LNCaP clone FGC (cell line): ENCODE results near the gene P2RY10.
"Not testable (repeated sequence)": the region's sequence is repeated elsewhere in the genome, so short reads cannot be mapped to it uniquely, and the experiment has no call there.

Source experiments
- DNase-seq: peaks from one replicate; pipeline ENCODE4 v3.0.0-alpha.2; 2011; ENCODE audit warnings: low read depth
- H3K4me3 ChIP-seq: 2 replicates; pipeline ENCODE4 v1.5.1; 2011; ENCODE audit warnings: mild to moderate bottlenecking, low read depth, low read length, control low read depth
- TF ChIP-seq, protein P1 (sequence below): IDR thresholded peaks from 2 replicates; pipeline ENCODE4 v1.5.1; 2012; ENCODE audit warnings: mild to moderate bottlenecking; ENCODE audit not compliant: control insufficient read depth, insufficient read depth; ENCODE audit errors: extremely low read depth

The P2RY10 gene

DNA sequence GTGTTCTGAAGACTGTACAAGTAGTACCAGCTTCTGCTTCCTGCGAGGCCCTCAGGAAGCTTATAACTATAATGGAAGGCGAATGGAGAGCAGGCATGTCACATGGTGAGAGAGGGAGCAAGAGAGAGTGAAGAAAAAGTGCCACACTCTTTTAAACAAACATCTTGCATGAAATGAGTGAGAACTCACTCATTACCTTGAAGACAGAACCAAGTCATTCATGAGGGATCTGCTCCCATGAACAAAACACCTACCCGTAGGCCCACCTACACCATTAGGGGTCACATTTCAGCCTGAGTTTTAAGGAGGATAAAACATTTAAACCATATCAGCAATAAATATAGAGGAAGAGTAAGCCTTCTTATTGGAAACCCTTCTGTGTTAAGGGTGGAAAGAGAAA is 19.4 kb downstream of the P2RY10 start:
- TF ChIP-seq, protein P1, sequence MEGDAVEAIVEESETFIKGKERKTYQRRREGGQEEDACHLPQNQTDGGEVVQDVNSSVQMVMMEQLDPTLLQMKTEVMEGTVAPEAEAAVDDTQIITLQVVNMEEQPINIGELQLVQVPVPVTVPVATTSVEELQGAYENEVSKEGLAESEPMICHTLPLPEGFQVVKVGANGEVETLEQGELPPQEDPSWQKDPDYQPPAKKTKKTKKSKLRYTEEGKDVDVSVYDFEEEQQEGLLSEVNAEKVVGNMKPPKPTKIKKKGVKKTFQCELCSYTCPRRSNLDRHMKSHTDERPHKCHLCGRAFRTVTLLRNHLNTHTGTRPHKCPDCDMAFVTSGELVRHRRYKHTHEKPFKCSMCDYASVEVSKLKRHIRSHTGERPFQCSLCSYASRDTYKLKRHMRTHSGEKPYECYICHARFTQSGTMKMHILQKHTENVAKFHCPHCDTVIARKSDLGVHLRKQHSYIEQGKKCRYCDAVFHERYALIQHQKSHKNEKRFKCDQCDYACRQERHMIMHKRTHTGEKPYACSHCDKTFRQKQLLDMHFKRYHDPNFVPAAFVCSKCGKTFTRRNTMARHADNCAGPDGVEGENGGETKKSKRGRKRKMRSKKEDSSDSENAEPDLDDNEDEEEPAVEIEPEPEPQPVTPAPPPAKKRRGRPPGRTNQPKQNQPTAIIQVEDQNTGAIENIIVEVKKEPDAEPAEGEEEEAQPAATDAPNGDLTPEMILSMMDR, result no peak
- DNase-seq, result no peak
- H3K4me3 ChIP-seq, result no peak overlapping the region

DNA sequence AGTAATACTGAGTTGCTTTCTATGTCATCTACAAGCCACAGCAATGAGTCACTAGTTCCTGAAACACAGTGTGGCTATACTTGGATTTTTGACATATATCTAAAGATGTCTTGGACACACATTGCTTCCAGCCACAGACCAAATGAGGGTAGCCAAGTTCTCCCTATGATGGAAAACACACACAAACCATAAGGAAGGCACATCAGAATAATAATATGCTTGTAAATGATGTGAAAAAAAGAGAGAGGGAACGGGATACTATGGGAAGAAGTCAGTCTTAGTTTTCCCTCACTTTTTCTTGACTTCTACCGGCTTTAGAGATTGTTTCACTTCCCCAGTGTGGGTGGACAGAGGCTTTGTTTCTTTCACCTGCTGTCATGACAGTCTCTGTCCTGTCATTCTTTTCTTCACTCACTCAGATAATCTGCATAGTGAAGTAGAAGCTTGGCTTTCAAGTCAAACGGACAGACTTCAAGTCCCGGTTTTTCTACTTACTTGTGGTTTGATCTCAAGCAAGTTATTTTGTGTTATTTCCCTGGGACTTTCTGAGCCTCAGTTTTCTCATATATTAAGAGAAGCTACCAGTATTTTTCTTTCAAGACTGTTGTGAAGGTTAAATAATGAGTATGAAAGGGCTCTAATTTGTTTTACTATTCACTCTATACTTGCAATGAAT is 34.7 kb downstream of the P2RY10 start:
- TF ChIP-seq, protein P1, result no peak
- DNase-seq, result no peak
- H3K4me3 ChIP-seq, result no peak overlapping the region

DNA sequence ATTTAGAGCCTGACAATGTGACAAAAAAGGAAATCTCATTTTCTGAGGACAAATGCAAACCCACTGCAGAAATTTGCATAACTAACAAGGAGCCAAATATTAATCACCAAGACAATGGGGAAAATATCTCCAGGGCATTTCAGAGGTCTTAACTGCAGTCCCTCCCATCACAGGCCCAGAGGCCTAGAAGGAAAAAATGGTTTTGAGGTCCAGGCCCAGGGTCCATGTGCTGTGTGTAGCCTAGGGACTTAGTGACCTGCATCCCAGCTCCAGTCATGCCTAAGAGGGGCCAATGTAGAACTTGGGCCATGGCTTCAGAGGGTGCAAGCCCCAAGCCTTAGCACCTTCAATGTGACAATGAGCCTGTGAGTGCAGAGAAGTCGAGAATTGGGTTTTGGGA is 44.2 kb downstream of the P2RY10 start:
- H3K4me3 ChIP-seq, result no peak overlapping the region
- no peak for DNase-seq
- TF ChIP-seq, protein P1, result no peak

DNA sequence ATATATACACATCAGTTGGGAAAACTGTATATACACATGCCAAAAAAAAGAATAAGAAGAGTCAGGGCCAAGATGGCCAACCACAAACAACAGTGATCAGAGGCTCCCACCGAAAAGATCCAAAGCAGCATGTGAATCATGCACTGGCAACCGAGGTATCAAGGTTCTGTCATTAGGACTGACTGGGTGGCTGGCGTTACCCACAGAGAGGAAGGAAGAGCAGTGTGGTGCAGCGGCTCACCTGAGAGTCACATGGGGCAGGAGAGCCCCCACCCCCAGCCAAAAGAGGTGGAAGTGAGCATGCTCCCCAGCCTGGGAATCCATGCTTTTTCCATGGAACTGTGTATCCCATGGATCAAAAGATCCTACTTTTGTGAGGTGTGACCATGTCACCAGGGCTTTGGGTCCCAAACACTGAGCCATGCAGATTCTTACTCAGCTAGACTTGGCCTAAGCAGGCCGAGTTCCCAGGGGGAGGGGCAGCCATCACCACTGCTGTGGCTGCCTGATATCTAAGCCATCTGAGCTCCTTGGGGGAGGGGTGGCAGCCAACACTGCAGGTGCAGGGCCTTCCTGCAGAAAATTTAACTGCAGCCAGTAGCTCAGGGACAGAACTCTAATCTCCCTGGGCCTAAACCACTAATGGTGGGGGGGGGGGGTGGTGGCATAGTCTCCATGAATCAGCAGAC is 52.8 kb downstream of the P2RY10 start:
- TF ChIP-seq, protein P1, result no peak
- no peak overlapping the region for H3K4me3 ChIP-seq
- no peak for DNase-seq

DNA sequence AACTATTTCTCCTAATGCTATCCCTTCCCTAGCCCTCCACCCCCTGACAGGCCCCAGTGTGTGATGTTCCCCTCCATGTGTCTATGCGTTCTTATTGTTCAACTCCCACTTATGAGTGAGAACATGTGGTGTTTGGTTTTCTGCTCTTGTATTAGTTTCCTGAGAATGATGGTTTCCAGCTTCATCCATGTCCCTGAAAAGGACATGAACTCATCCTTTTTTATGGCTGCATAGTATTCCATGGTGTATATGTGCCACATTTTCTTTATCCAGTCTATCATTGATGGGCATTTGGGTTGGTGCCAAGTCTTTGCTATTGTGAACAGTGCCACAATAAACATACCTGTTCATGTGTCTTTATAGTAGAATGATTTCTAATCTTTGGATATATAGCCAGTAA is 62.3 kb downstream of the P2RY10 start:
- not testable (repeated sequence) for H3K4me3 ChIP-seq, DNase-seq
